ENCODE results near the gene CYB561A3. TPM values are rescaled to one million over a fixed set of nuclear protein-coding genes. Genes with fewer than 3 reads are reported as not detected.
"Not testable (repeated sequence)": the region's sequence is repeated elsewhere in the genome, so short reads cannot be mapped to it uniquely, and the experiment has no call there.

CYB561A3 gene
- total and polyA plus RNA-seq, 9 donors = 8.8 to 21.3 (median 16.3) TPM

DNA sequence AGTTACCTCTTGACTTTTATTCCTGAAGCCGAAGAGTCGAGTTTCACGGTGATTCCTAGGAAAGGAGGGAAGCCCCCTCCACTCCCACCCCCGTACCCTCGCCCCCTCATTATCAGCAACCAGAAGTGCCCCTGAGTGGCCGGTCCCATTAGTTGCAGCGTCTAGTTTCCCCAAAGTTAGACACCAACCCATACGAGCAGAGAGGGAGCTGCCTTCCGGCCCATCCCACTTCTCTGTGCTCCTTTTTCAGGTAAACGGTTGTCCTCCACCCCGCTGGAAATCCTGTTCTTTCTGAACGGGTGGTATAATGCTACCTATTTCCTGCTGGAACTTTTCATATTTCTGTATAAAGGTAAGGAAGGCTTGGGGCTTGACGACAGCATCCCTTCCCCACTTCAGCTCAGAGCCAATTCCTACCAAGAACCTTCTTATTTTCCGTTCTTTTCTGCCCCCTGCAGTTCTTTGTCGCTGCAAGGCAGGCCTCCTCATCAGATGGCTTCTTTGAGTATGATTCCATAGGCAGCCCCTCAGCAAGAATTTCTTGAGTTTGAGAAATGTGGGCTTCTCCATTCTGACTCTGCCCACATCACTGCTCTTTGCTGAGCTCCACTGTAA, 31.4 kb upstream of the CYB561A3 start:
- WGBS (ENCODE audit: insufficient coverage) = 0% methylated on average over 4 of the region's 15 CpGs
- Histone ChIP-seq H3K27me3 (ENCODE audit: control insufficient read depth, insufficient read depth, low read length) (no peaks in the 10 kb centered on the region), H3K4me3 (ENCODE audit: low read length) (peak overlapping the region; percentile 95), H3K4me1 (ENCODE audit: control insufficient read depth, insufficient read depth, low read length) (peaks cover 12% of the 10 kb centered on the region), H3K9me3 (replicated peaks; ENCODE audit: control insufficient read depth, low read depth, low read length) (peaks cover 4% of the 10 kb centered on the region), H3K36me3 (ENCODE audit: control insufficient read depth, insufficient read depth, low read length) (peaks cover 19% of the 10 kb centered on the region), H3K27ac (ENCODE audit: low read length) (peak overlapping the region; percentile 77)
- peak; percentile 24 for DNase-seq

GRCh38 chr11:61390161-61390560, 28.5 kb upstream of the CYB561A3 start:
- H3K4me3 ChIP-seq (ENCODE audit: low read length) = no peak overlapping the region
- no peaks in the 10 kb centered on the region for H3K27me3 ChIP-seq (ENCODE audit: control insufficient read depth, insufficient read depth, low read length)
- no peak overlapping the region for H3K27ac ChIP-seq (ENCODE audit: low read length)
- WGBS (ENCODE audit: insufficient coverage) = 50% methylated on average over 1 of the region's 1 CpG
- H3K36me3 ChIP-seq (ENCODE audit: control insufficient read depth, insufficient read depth, low read length) = peaks cover 7% of the 10 kb centered on the region
- peaks cover 12% of the 10 kb centered on the region for H3K4me1 ChIP-seq (ENCODE audit: control insufficient read depth, insufficient read depth, low read length)
- H3K9me3 ChIP-seq (replicated peaks; ENCODE audit: control insufficient read depth, low read depth, low read length) = peaks cover 4% of the 10 kb centered on the region
- DNase-seq = no peak

- Histone ChIP-seq H3K27me3 (ENCODE audit: control insufficient read depth, insufficient read depth, low read length) (no peaks in the 10 kb centered on the region), H3K4me3 (ENCODE audit: low read length) (no peak overlapping the region), H3K36me3 (ENCODE audit: control insufficient read depth, insufficient read depth, low read length) (no peaks in the 10 kb centered on the region), H3K9me3 (replicated peaks; ENCODE audit: control insufficient read depth, low read depth, low read length) (no peaks in the 10 kb centered on the region), H3K4me1 (ENCODE audit: control insufficient read depth, insufficient read depth, low read length) (no peaks in the 10 kb centered on the region), H3K27ac (ENCODE audit: low read length) (no peak overlapping the region)
- DNase-seq = no peak
- WGBS (ENCODE audit: insufficient coverage) = 85% methylated on average over 10 of the region's 15 CpGs
Observed at GRCh38 chr11:61384271-61385242, 22.9 kb upstream of the CYB561A3 start.

GRCh38 chr11:61383859-61384258, 22.2 kb upstream of the CYB561A3 start:
- not testable (repeated sequence) for H3K36me3 ChIP-seq (ENCODE audit: control insufficient read depth, insufficient read depth, low read length); H3K9me3 ChIP-seq (replicated peaks; ENCODE audit: control insufficient read depth, low read depth, low read length); H3K4me1 ChIP-seq (ENCODE audit: control insufficient read depth, insufficient read depth, low read length); H3K4me3 ChIP-seq (ENCODE audit: low read length); DNase-seq; H3K27me3 ChIP-seq (ENCODE audit: control insufficient read depth, insufficient read depth, low read length); H3K27ac ChIP-seq (ENCODE audit: low read length)
- 92% methylated on average over 5 of the region's 5 CpGs for WGBS (ENCODE audit: insufficient coverage)

GRCh38 chr11:61380884-61381283, 19.2 kb upstream of the CYB561A3 start:
- H3K36me3 ChIP-seq (ENCODE audit: control insufficient read depth, insufficient read depth, low read length) = peaks cover 3% of the 10 kb centered on the region
- H3K4me1 ChIP-seq (ENCODE audit: control insufficient read depth, insufficient read depth, low read length) = no peaks in the 10 kb centered on the region
- no peak for DNase-seq
- no peak overlapping the region for H3K27ac ChIP-seq (ENCODE audit: low read length)
- 95% methylated on average over 2 of the region's 9 CpGs for WGBS (ENCODE audit: insufficient coverage)
- H3K9me3 ChIP-seq (replicated peaks; ENCODE audit: control insufficient read depth, low read depth, low read length) = no peaks in the 10 kb centered on the region
- H3K4me3 ChIP-seq (ENCODE audit: low read length) = no peak overlapping the region
- no peaks in the 10 kb centered on the region for H3K27me3 ChIP-seq (ENCODE audit: control insufficient read depth, insufficient read depth, low read length)

GRCh38 chr11:61378713-61379313, 17.1 kb upstream of the CYB561A3 start:
- Histone ChIP-seq H3K36me3 (ENCODE audit: control insufficient read depth, insufficient read depth, low read length) (peaks cover 3% of the 10 kb centered on the region), H3K27me3 (ENCODE audit: control insufficient read depth, insufficient read depth, low read length) (no peaks in the 10 kb centered on the region), H3K9me3 (replicated peaks; ENCODE audit: control insufficient read depth, low read depth, low read length) (no peaks in the 10 kb centered on the region), H3K27ac (ENCODE audit: low read length) (no peak overlapping the region), H3K4me3 (ENCODE audit: low read length) (no peak overlapping the region), H3K4me1 (ENCODE audit: control insufficient read depth, insufficient read depth, low read length) (no peaks in the 10 kb centered on the region)
- 80% methylated on average over 1 of the region's 5 CpGs for WGBS (ENCODE audit: insufficient coverage)
- DNase-seq = peak; percentile 70

DNA sequence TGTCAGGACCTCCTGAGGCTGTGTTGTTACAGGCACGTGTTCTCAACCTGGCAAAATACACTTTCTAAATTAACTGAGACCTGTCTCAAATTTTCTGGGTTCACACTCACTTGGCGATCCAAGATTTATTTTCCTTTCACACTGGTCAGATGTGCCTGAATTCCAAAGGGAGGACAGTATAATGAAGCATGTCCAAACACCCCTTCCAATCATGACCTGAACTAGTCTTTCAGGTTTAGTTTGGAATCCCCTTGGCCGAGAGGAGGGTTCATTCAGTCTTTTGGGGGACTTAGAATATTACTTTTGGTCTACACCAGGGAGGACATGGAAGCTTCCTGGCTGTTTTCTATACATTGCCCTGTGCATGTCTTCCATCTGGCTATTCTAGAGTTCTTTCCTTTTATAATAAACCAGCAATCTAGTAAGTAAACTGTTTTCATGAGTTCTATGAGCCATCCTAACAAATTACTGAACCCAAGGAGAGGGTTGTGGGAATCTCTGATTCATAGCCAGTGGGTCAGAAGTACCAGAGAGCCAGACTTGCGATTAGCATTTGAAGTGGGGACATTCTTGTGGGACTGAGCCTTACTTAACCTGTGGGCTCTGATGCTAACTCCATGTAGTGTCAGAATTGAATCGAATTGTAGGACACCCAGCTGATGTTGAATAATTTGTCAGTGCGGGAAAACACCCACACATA, 15.9 kb upstream of the CYB561A3 start:
- no peak overlapping the region for H3K4me3 ChIP-seq (ENCODE audit: low read length)
- H3K27ac ChIP-seq (ENCODE audit: low read length) = no peak overlapping the region
- peaks cover 6% of the 10 kb centered on the region for H3K36me3 ChIP-seq (ENCODE audit: control insufficient read depth, insufficient read depth, low read length)
- no peak for DNase-seq
- WGBS (ENCODE audit: insufficient coverage) = 73% methylated on average over 2 of the region's 6 CpGs
- no peaks in the 10 kb centered on the region for H3K27me3 ChIP-seq (ENCODE audit: control insufficient read depth, insufficient read depth, low read length)
- H3K9me3 ChIP-seq (replicated peaks; ENCODE audit: control insufficient read depth, low read depth, low read length) = no peaks in the 10 kb centered on the region
- no peaks in the 10 kb centered on the region for H3K4me1 ChIP-seq (ENCODE audit: control insufficient read depth, insufficient read depth, low read length)

DNA sequence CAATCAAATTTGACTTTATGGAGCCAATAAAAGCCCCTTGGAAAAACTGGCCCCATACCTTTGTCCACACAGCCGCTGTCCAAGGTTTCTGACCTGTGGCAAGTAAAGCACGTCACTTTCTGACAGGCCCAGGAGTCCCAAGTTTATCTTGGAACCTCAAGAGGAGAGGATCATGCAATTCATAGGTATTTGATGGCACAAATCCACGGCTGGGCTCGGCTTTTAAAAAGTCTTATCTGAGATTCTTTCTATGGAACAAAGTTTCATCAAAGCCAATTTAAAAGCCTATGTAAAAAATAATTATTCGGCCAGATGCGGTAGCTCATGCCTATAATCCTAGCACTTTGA, 14.1 kb upstream of the CYB561A3 start:
- no peaks in the 10 kb centered on the region for H3K9me3 ChIP-seq (replicated peaks; ENCODE audit: control insufficient read depth, low read depth, low read length)
- H3K4me3 ChIP-seq (ENCODE audit: low read length) = no peak overlapping the region
- 97% methylated on average over 4 of the region's 6 CpGs for WGBS (ENCODE audit: insufficient coverage)
- H3K27me3 ChIP-seq (ENCODE audit: control insufficient read depth, insufficient read depth, low read length) = no peaks in the 10 kb centered on the region
- DNase-seq = no peak
- H3K36me3 ChIP-seq (ENCODE audit: control insufficient read depth, insufficient read depth, low read length) = peaks cover 7% of the 10 kb centered on the region
- H3K4me1 ChIP-seq (ENCODE audit: control insufficient read depth, insufficient read depth, low read length) = no peaks in the 10 kb centered on the region
- no peak overlapping the region for H3K27ac ChIP-seq (ENCODE audit: low read length)

DNA sequence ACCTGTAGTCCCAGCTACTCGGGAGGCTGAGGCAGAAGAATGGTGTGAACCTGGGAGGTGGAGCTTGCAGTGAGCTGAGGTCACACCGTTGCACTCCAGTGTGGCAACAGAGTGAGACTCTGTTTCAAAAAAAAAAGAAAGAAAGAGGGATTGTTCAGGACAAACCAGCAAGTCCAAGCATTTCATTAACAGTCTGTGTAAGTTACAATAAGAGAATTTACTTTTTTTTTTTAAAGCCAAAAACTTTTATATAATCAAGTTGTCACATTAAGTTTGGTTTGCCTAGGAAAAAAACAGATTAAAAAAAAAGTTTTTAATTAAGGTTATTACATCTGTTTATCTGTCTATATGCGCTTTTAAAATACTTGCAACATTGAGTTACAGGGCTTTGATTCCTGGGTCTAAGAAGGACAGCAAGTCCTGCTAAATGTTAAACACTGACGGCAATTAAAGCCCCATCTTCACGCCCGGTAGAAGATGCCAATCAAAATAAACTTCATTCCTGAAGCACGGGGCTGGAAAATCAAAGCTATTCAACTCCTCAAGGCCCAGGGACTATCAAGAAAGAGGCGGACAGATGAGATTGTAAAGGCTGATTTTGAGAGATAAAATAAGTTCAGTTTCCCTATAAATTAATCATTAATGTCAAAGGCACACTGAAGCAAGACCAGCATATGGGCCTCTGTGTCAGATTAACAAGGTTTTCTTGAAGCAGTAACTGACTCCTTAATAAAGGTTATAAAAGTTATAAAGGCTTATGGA, 11.2 kb upstream of the CYB561A3 start:
- no peak for DNase-seq
- 100% methylated on average over 1 of the region's 8 CpGs for WGBS (ENCODE audit: insufficient coverage)
- H3K4me3 ChIP-seq (ENCODE audit: low read length) = no peak overlapping the region
- no peak overlapping the region for H3K27ac ChIP-seq (ENCODE audit: low read length)
- no peaks in the 10 kb centered on the region for H3K4me1 ChIP-seq (ENCODE audit: control insufficient read depth, insufficient read depth, low read length)
- no peaks in the 10 kb centered on the region for H3K9me3 ChIP-seq (replicated peaks; ENCODE audit: control insufficient read depth, low read depth, low read length)
- H3K36me3 ChIP-seq (ENCODE audit: control insufficient read depth, insufficient read depth, low read length) = peaks cover 35% of the 10 kb centered on the region
- H3K27me3 ChIP-seq (ENCODE audit: control insufficient read depth, insufficient read depth, low read length) = no peaks in the 10 kb centered on the region
